Measurements from ENCODE around the gene LONRF3. TPM values are rescaled to one million over a fixed set of nuclear protein-coding genes. Genes with fewer than 3 reads are reported as not detected.
"Not testable (repeated sequence)": the region's sequence is repeated elsewhere in the genome, so short reads cannot be mapped to it uniquely, and the experiment has no call there.

Gene LONRF3
- total RNA-seq, 2 experiments from 2014 or later: 5.0 to 5.4 TPM

DNA sequence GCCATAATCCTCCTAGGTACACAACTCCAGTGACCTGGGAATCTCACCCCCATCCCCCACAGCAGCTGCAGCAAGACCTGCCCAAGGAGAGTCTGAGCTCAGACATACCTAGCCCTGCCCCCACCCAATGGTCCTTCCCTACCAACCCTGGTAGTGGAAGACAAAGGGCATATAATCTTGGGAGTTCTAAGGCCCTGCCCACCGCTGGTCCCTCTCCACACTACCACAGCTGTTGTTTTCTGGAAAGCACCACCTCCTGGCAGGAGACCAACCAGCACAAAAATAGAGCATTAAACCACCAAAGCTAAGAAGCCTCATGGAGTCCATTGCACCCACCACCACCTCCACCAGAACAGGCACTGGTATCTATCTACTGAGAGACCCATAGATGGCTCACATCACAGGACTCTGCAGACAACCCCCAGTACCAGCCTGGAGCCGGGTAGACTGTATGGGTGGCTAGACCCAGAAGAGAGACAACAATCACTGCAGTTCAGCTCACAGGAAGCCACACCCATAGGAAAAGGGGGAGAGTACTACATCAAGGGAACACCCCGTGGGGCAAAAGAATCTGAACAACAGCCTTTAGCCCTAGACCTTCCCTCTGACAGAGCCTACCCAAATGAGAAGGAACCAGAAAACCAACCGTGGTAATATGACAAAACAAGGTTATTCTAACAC is 18.2 kb downstream of the LONRF3 start:
- DNase-seq; intact Hi-C loops (cut with micrococcal nuclease); H3K27me3 Mint-ChIP-seq (ENCODE audit: low read depth); H3K9me3 Mint-ChIP-seq; H3K4me3 Mint-ChIP-seq: not testable (repeated sequence)
- CTCF ChIA-PET: interaction anchor here (0.7 kb wide), 1 partner anchor 792 kb away, joined by 3 read pairs; no protein-coding TSS in a partner anchor
- H3K36me3 Mint-ChIP-seq (ENCODE audit: low read depth): peaks cover 56% of the 10 kb centered on the region
- H3K27ac Mint-ChIP-seq: peak overlapping the region; percentile 36
- peaks cover 38% of the 10 kb centered on the region for H3K4me1 Mint-ChIP-seq (ENCODE audit: low read depth)

GRCh38 chrX:119003462-119003861 is 29.0 kb downstream of the LONRF3 start:
- Mint-ChIP-seq H3K36me3 (ENCODE audit: low read depth) (peaks cover 3% of the 10 kb centered on the region), H3K4me1 (ENCODE audit: low read depth) (peaks cover 18% of the 10 kb centered on the region), H3K4me3 (no peak overlapping the region), H3K27ac (no peak overlapping the region), H3K9me3 (no peaks in the 10 kb centered on the region), H3K27me3 (ENCODE audit: low read depth) (no peaks in the 10 kb centered on the region)
- intact Hi-C loops (cut with micrococcal nuclease): no loop called here
- CTCF ChIA-PET: interaction anchor here (1.6 kb wide), 1 partner anchor 154 kb away, joined by 4 read pairs; no protein-coding TSS in a partner anchor
- no peak for DNase-seq

- H3K9me3 Mint-ChIP-seq: no peaks in the 10 kb centered on the region
- no peak overlapping the region for H3K4me3 Mint-ChIP-seq
- H3K4me1 Mint-ChIP-seq (ENCODE audit: low read depth): peaks cover 12% of the 10 kb centered on the region
- H3K27ac Mint-ChIP-seq: no peak overlapping the region
- no peaks in the 10 kb centered on the region for H3K27me3 Mint-ChIP-seq (ENCODE audit: low read depth)
- intact Hi-C loops (cut with micrococcal nuclease): loop anchor here (1.0 to 2.0 kb wide), 2 partner anchors 62 to 158 kb away; no protein-coding TSS in a partner anchor
- CTCF ChIA-PET: interaction anchor here (0.6 to 2.1 kb wide), 10 partner anchors 10 to 353 kb away, joined by 3 to 18 read pairs (median 4); no protein-coding TSS in a partner anchor
- peak; percentile 63 for DNase-seq
- H3K36me3 Mint-ChIP-seq (ENCODE audit: low read depth): peaks cover 6% of the 10 kb centered on the region
Measured at GRCh38 chrX:119004920-119005524, 30.6 kb downstream of the LONRF3 start.

GRCh38 chrX:119007189-119007770 is 32.9 kb downstream of the LONRF3 start:
- H3K27ac Mint-ChIP-seq: no peak overlapping the region
- peaks cover 13% of the 10 kb centered on the region for H3K36me3 Mint-ChIP-seq (ENCODE audit: low read depth)
- DNase-seq: no peak
- CTCF ChIA-PET: interaction anchor here (1.0 kb wide), 1 partner anchor 9 kb away, joined by 4 read pairs; no protein-coding TSS in a partner anchor
- peaks cover 10% of the 10 kb centered on the region for H3K4me1 Mint-ChIP-seq (ENCODE audit: low read depth)
- intact Hi-C loops (cut with micrococcal nuclease): no loop called here
- no peaks in the 10 kb centered on the region for H3K9me3 Mint-ChIP-seq
- H3K4me3 Mint-ChIP-seq: no peak overlapping the region
- no peaks in the 10 kb centered on the region for H3K27me3 Mint-ChIP-seq (ENCODE audit: low read depth)

DNA sequence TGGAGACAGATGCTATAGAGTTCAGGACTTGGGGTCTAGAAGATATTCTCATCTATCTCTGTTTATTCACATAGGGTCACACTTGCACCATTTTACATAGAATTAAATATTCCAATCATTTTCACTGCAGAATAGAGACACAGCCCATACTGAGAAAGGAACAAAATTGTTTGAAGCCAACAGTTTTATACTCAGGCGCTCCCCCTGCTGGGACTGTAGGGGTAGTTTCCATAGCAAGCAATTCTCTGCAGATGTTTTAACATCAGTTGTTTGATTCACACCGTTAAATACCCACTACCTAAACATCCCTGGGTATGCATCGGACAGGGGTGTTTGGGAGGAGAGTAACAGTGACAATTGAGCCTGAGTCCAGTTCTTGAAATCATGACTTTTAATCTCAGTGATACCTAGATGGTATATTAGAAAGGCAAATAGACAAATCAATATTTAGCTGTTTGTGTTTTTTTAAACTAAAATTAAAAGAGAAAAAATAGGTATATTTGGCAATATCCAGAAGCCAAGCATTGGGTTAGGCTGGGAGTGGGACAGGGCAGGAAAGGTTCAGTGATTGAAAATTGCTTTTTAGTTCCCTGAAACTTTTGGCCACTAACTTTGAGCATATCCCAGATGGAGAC is 33.8 kb downstream of the LONRF3 start:
- Mint-ChIP-seq H3K27me3 (ENCODE audit: low read depth) (no peaks in the 10 kb centered on the region), H3K4me3 (no peak overlapping the region), H3K9me3 (no peaks in the 10 kb centered on the region), H3K27ac (no peak overlapping the region), H3K36me3 (ENCODE audit: low read depth) (peaks cover 14% of the 10 kb centered on the region), H3K4me1 (ENCODE audit: low read depth) (peaks cover 10% of the 10 kb centered on the region)
- intact Hi-C loops (cut with micrococcal nuclease): loop anchor here (1.0 kb wide), 1 partner anchor 161 kb away; no protein-coding TSS in a partner anchor
- DNase-seq: peak; percentile 54
- CTCF ChIA-PET: interaction anchor here (0.8 to 1.3 kb wide), 5 partner anchors 14 to 163 kb away, joined by 3 to 8 read pairs (median 3); no protein-coding TSS in a partner anchor

DNA sequence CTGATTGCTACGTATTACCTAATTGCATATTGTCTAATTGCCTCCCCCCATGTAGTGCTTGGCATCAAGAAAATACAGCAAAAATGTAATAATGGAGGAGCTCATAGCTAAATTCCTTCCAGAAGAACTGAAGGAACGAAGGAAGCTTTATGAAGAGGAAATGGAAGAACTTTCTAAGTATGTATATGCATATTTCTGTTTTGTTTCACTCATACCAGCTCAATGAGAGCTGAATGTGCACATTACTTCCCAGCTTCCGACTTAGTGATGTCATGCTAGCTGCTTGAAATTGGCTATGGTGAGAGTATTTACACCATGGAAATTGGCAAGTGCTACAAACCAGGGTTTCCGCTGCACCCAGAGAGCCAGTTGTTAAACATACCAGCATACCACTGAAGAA is 34.7 kb downstream of the LONRF3 start:
- CTCF ChIA-PET: interaction anchor here (0.8 to 1.3 kb wide), 6 partner anchors 13 to 164 kb away, joined by 3 to 8 read pairs (median 3); no protein-coding TSS in a partner anchor
- Mint-ChIP-seq H3K27ac (no peak overlapping the region), H3K9me3 (no peaks in the 10 kb centered on the region), H3K27me3 (ENCODE audit: low read depth) (no peaks in the 10 kb centered on the region), H3K4me1 (ENCODE audit: low read depth) (peaks cover 8% of the 10 kb centered on the region), H3K36me3 (ENCODE audit: low read depth) (peaks cover 17% of the 10 kb centered on the region), H3K4me3 (no peak overlapping the region)
- DNase-seq: no peak
- intact Hi-C loops (cut with micrococcal nuclease): no loop called here

- Mint-ChIP-seq H3K36me3 (ENCODE audit: low read depth) (peaks cover 23% of the 10 kb centered on the region), H3K4me3 (no peak overlapping the region)
- CTCF ChIA-PET: no interaction called here
Measured at GRCh38 chrX:119010491-119010890, 36.1 kb downstream of the LONRF3 start.

DNA sequence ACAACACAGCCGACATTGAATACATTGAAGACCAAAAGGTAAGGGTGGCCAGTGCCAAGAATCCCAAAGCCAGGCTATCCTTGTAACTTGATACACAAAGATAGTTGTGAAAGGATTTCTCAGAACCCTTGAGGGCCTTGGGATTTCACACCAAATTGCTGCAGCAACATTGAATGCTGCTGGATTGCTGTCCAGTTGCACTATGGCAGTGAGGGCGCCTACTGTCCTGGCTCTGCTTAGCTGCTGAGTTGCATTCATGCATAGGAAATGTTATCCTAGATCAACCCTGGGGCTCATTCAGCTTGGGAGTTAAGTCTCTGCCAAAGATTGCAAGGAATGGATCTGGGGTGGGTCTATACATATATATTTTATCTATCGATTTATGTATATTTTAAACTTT is 38.7 kb downstream of the LONRF3 start:
- no peak overlapping the region for H3K4me3 Mint-ChIP-seq
- CTCF ChIA-PET: no interaction called here
- no peaks in the 10 kb centered on the region for H3K27me3 Mint-ChIP-seq (ENCODE audit: low read depth)
- intact Hi-C loops (cut with micrococcal nuclease): no loop called here
- peaks cover 42% of the 10 kb centered on the region for H3K36me3 Mint-ChIP-seq (ENCODE audit: low read depth)
- H3K4me1 Mint-ChIP-seq (ENCODE audit: low read depth): peaks cover 24% of the 10 kb centered on the region
- H3K27ac Mint-ChIP-seq: no peak overlapping the region
- no peak for DNase-seq
- no peaks in the 10 kb centered on the region for H3K9me3 Mint-ChIP-seq

More at GRCh38 chrX:119010491-119010890, 36.1 kb downstream of the LONRF3 start:
- DNase-seq: no peak
- Mint-ChIP-seq H3K27me3 (ENCODE audit: low read depth) (no peaks in the 10 kb centered on the region), H3K9me3 (no peaks in the 10 kb centered on the region), H3K4me1 (ENCODE audit: low read depth) (peaks cover 15% of the 10 kb centered on the region), H3K27ac (no peak overlapping the region)
- intact Hi-C loops (cut with micrococcal nuclease): no loop called here

GRCh38 chrX:119015407-119016237 is 41.2 kb downstream of the LONRF3 start:
- peak overlapping the region; percentile 14 for H3K4me3 Mint-ChIP-seq
- intact Hi-C loops (cut with micrococcal nuclease): loop anchor here (1.0 to 5.0 kb wide), 5 partner anchors 40 to 483 kb away; partner anchors contain the start of gene PGRMC1
- peak; percentile 85 for DNase-seq

DNA sequence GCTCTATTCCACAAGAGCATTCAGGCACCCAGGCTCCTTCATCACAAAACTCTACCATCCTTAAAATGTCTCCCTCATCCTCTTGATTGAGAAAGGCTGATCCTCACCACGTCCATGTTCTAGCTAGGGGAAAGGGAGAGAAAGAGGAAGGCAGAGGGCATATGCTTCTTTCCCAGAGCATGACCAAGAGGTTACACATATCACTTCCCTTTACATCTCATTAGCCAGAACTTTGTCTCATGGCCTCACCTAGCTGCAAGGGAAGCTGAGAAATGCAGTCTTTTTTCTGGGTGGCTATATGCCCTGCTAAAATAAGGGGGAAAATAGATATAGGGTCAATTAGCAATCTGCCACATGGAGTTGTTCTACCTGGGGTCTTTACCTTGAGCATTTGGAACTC is 42.7 kb downstream of the LONRF3 start:
- Mint-ChIP-seq H3K4me3 (no peak overlapping the region), H3K27me3 (ENCODE audit: low read depth) (no peaks in the 10 kb centered on the region), H3K27ac (no peak overlapping the region), H3K36me3 (ENCODE audit: low read depth) (peaks cover 34% of the 10 kb centered on the region), H3K4me1 (ENCODE audit: low read depth) (peaks cover 24% of the 10 kb centered on the region), H3K9me3 (no peaks in the 10 kb centered on the region)
- DNase-seq: no peak
- CTCF ChIA-PET: interaction anchor here (0.6 to 1.6 kb wide), 2 partner anchors 10 to 415 kb away, joined by 4 read pairs; no protein-coding TSS in a partner anchor
- intact Hi-C loops (cut with micrococcal nuclease): loop anchor here (5.0 kb wide), 1 partner anchor 485 kb away; no protein-coding TSS in a partner anchor

More at GRCh38 chrX:119015407-119016237, 41.2 kb downstream of the LONRF3 start:
- Mint-ChIP-seq H3K27ac (peak overlapping the region; percentile 13), H3K9me3 (no peaks in the 10 kb centered on the region), H3K4me1 (ENCODE audit: low read depth) (peaks cover 24% of the 10 kb centered on the region), H3K27me3 (ENCODE audit: low read depth) (no peaks in the 10 kb centered on the region), H3K36me3 (ENCODE audit: low read depth) (peaks cover 41% of the 10 kb centered on the region)
- CTCF ChIA-PET: interaction anchor here (0.7 to 3.2 kb wide), 5 partner anchors 8 to 880 kb away, joined by 3 to 18 read pairs (median 4); no protein-coding TSS in a partner anchor

DNA sequence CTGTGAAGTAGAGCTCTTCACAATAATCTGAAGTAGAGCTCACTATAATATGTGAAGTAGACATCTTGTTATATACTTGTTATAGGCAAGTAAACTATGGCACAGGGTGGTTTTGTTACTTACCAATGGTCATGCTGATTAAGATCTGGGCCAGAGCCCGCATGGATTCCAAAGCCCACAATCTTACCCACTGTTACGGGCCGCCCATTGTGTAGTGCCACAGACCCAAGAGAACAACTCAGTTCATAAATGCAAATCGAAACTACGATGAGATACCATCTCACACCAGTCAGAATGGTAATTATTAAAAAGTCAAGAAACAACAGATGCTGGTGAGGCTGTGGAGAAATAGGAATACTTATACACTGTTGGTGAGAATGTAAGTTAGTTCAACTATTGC is 51.5 kb downstream of the LONRF3 start:
- DNase-seq: no peak
- Mint-ChIP-seq H3K4me3 (no peak overlapping the region), H3K36me3 (ENCODE audit: low read depth) (no peaks in the 10 kb centered on the region), H3K27me3 (ENCODE audit: low read depth) (no peaks in the 10 kb centered on the region), H3K4me1 (ENCODE audit: low read depth) (no peaks in the 10 kb centered on the region), H3K27ac (no peak overlapping the region), H3K9me3 (no peaks in the 10 kb centered on the region)
- intact Hi-C loops (cut with micrococcal nuclease): no loop called here
- CTCF ChIA-PET: no interaction called here
